ENCODE results near the gene PRPF19.

PRPF19 gene

DNA sequence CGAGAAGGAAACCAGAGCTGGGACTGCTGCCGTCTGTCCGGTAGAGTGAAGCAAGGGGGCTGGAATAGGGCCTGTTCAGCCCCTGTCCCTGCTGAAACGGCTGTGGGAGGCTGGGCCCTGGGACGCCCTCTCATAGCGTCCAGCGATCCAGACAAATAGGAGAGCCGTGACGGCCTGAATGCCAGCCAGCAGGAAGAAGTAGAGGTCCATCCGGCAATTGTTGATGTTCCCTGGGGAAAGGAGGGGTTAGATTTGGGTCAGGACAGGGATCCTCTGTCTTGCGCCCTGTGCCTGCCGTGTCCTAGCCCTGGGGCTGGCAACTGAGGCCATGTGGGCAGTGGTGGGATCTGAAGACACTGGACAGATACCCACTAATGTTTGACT lies 30.8 kb upstream of the PRPF19 start:
- DNase-seq, result no peak

DNA sequence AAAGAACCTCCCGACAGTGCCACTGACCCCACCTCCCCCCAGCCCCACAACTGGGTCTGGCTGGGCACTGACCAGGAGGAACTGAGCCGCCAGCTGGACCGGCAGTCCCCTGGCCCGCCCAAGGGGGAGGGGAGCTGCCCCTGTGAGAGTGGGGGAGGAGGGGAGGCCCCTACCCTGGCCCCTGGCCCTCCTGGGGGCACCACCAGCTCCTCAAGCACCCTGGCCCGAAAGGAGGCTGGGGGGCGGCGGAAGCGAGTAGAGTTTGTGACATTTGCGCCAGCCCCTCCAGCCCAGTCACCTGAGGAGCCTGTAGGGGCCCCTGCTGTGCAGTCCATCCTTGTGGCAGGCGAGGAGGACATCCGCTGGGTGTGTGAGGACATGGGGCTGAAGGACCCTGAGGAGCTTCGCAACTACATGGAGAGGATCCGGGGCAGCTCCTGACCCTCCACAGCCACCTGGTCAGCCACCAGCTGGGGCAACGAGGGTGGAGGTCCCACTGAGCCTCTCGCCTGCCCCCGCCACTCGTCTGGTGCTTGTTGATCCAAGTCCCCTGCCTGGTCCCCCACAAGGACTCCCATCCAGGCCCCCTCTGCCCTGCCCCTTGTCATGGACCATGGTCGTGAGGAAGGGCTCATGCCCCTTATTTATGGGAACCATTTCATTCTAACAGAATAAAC lies 30.2 kb upstream of the PRPF19 start:
- DNase-seq, result no peak

DNA sequence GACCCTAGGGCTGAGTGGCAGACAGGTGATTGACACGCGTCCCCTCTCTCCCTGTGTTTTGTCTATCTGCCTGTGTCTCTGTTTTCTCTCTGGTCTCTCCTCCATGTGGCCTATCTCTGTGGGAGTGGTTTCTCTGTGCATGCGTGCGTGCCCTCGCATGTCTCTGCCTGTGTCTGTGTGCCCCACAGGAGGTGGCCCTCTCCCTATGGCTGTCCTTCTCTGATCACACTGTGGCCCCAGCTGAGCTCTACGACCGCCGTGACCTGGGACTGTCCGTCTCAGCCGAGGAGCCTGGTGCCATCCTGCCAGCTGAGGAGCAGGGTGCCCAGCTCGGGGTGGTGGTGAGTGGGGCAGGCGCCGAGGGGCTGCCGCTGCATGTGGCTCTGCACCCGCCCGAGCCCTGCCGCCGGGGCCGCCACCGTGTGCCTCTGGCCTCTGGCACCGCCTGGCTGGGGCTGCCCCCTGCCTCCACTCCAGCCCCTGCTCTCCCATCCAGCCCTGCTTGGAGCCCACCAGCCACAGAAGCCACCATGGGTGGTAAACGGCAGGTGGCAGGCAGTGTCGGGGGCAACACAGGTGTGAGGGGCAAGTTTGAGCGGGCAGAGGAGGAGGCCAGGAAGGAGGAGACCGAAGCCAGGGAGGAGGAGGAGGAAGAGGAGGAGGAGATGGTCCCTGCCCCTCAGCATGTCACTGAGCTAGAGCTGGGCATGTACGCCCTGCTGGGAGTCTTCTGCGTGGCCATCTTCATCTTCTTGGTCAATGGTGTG lies 29.5 kb upstream of the PRPF19 start:
- DNase-seq, result no peak

DNA sequence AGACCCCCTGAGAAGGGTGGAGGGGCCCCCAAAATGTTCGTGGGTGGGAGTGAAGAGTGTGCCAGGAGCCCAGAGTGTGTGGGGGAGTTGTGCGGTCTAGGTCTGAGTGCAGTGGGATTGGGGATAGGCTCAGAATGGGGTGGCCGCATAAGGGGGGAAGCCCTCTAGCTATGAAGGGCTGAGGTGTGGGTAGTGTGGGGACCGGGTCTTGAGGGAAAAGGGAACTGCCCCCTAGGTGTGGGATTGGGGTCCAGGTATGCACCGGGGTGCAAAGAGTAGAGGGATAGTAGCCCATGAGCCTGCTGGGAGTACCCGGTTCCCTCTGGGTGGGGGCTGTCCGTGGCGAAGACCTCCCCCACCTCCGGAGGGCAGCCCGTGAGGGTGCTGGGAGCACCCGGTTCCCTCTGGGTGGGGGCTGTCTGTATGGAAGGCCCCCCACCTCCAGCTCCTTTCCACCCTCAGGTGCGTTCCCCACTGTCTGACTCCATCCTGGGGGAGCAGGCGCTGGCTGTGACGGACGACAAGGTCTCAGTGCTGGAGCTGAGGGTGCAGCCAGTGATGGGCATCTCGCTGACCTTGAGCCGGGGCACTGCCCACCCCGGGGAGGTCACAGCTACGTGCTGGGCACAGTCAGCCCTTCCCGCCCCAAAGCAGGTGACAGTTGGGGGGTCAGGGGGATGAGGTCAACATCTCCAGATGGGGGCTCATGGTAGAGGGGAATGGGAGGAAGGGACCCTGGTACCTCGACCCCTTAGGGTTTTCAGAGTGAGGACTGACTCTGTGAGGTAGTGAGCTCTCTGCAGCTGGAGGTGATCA lies 28.6 kb upstream of the PRPF19 start:
- no peak for DNase-seq

DNA sequence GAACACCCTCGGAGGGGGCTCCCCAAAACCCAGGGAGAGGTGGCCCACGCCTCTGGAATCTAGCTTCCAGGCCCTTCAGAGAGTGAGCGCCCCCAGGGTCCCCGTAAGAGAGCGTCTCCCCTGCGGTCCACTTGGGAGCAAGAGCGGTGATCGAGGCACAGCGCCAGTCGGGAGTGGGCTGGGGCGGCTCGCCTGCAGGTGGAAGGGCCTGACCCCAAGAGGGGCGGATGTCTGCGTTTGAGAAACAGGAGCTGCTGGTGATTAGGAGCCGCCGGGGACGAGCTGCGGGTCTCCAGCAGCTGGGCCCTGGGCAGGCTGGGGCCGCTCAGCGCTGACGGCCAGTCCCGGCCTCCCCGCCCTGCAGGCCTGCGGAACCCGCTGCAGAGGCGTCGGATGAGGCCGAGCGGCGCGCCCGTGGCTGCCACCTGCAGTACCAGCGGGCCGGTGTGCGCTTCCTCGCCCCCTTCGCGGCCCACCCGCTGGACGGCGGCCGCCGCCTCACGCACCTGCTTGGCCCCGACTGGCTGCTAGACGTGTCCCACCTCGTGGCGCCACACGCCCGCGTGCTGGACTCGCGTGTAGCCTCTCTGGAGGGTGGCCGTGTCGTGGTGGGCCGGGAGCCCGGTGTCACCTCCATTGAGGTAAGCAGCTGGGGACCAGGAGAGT lies 27.9 kb upstream of the PRPF19 start:
- DNase-seq, result no peak

DNA sequence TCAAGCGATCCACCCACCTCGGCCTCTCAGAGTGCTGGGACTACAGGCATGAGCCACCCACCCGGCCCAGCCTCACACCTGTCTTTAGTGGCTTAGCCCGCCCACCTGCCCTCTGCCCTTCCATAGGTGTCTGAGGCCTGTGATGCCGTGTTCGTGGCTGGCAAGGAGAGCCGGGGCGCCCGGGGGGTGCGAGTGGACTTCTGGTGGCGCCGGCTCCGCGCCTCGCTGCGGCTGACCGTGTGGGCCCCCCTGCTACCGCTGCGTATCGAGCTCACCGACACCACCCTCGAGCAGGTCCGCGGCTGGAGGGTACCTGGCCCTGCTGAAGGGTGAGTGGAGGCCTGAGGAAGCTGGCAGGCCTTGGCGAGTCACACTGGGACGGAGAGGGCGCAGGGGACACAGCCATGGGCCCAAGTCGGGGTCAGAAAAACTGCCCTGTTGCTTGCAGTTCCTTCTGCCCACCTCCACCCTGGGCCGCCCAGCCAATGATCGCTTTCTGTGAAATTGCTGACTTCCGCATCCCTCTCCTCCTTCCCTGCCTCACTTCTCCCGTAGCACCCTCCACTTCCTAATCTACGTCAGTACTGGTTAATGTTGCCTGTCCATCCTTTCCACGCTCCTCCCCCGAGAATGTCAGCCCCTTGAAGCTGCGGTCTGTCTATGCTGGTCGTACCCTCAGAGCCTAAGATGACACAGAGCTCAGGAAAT lies 27.2 kb upstream of the PRPF19 start:
- DNase-seq, result no peak

DNA sequence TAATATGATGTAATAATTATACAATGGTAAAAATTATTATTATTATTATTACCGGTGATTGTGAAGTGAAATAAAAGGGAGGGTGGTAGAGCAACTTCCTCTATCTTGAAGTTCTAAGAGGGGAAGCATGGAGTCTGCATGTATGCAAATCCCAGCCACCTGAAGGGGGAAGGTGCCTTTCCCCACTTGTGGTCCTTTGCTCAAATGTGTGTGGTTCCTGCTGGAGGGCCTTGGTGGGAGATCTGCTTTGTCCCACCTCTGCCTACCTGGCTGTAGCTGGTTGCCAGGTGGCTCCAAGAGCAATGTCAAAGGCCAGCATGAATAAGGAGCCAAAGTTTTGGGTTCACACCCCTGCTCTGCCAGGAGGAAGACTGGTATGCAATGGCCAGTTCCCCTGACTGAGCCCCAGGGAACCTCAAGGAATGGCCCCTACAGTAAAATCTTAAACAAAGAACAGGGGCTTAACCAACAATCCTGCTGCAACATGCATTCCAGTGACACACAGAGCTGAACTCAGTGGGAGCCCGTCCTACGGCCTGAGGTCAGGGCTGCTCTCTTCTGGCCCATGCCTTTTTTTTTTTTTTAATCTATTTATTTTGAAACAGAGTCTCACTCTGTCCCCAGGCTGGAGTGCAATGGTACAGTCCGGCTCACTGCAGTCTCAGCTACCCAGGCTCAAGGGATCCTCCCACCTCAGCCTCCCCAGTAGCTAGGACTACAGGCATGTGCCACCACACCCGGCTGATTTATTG lies 26.4 kb upstream of the PRPF19 start:
- no peak for DNase-seq

DNA sequence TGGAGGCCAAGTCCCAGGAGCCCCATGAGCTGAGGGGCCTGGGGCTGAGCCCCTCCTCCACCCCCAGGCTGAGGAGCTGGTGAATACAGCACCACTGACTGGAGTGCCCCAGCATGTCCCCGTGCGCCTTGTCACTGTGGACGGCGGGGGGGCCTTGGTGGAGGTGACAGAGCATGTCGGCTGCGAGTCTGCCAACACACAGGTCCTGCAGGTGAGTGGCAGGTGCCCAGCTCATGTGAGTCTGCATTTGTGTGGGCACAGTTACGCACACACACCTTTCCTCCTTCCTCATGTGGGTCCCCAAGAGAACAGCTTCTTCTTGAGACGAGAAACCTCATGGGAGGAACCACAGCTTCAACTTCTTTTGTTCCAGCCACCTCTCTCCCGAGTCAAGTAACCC lies 25.5 kb upstream of the PRPF19 start:
- DNase-seq, result no peak

DNA sequence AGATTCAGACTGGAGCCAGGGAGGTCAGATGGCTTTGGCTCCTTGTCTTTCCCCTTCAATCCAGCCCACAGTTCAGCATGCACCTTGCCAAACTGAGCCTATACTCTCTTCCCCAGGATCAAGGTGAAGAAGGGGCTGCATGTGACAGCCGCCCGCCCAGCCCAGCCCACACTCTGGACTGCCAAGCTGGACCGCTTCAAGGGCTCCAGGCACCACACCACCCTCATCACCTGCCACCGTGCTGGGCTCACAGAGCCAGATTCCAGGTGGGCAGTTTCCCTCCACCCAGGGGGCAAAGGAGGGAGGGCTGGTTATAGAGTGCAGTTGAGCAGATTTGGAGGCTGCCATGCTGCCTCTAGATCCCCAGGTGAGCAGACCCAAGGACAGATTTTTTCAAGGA lies 24.0 kb upstream of the PRPF19 start:
- no peak for DNase-seq

DNA sequence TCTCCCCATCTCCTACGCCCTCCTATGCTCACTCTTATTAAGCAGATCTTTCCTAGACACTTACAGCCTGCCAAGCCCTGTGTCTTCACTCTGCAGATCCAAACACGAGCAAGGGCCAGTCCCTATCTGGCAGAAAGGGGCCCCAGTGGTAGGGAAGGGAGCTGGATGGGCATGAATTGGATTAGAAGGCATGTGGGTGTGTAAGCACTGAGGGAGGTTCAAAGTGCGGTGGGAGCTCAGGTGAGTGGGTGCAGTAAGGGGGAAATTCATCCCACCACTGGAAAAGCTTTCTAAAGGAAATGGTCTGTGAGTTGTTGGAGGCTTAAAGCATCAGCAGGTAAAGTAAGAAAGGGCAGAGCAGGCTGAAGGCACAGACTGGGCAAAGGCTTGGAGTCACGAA lies 23.4 kb upstream of the PRPF19 start:
- no peak for DNase-seq

DNA sequence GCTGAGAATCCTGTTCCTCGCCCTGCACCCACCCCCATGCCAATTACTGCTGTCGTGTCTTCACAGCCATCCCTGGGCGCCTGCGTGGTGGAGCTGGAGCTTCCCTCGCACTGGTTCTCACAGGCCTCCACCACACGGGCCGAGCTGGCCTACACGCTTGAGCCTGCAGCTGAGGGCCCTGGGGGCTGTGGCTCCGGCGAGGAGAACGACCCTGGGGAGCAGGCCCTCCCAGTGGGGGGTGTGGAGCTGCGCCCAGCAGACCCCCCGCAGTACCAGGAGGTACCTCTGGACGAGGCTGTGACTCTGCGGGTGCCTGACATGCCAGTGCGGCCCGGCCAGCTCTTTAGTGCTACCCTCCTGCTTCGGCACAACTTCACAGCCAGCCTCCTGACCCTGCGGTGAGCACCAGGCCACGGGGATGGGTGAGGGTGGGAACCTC lies 22.2 kb upstream of the PRPF19 start:
- DNase-seq, result no peak

DNA sequence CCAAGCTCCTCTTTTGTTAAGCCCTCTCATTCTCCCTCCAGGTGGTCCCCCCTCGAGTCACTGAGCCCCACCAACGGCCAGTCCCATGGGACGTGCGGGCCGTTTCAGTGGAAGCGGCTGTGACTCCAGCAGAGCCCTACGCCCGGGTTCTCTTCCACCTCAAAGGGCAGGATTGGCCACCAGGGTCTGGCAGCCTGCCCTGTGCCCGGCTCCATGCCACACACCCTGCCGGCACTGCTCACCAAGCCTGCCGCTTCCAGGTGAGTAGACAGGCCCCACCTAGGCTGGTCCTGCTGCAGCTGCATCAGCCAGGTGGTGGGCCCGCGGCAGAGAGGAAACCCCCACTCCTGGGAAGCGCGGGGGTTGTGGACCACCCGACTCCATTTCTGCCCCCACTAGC lies 21.2 kb upstream of the PRPF19 start:
- no peak for DNase-seq

DNA sequence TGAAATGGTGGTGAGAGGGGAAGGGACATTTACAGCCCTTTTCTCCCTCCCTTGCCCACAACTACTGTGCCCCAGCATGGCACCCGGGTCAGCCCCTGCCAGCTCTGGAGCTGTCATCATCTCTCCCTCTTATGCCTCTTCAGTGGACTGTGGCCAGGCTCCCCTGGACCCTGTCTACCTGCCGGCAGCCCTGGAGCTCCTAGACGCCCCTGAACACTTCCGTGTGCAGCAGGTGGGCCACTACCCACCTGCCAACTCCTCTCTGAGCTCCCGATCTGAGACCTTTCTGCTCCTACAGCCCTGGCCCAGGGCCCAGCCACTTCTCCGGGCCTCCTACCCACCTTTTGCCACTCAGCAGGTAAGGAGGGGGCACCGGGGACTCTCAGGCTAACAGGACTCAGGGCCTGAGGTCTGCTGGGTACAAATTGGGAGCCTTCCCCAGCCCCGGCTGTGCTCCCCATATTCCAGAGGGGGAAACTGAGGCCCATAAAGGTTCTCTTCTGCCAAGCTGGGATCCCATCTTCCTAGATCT lies 20.7 kb upstream of the PRPF19 start:
- DNase-seq, result no peak

DNA sequence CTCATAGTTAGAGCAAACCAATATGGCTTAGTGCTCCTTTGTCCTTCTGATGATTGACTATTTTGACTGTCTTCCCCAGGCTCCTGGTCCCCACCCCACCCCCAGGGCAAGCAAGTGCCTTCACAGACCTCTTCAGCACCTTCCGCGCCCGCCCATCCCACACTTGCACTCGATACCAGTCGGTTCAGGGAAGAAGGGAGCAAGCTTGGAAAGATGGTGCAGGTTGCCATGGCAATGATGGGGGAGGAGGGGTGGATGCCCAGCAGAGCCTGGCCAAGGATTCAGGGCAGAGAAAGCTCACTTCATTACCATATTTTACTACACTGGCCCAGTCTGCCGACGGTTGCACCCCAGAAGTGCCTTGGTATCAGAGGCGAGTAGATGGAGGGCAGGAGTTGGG lies 20.1 kb upstream of the PRPF19 start:
- DNase-seq, result no peak

DNA sequence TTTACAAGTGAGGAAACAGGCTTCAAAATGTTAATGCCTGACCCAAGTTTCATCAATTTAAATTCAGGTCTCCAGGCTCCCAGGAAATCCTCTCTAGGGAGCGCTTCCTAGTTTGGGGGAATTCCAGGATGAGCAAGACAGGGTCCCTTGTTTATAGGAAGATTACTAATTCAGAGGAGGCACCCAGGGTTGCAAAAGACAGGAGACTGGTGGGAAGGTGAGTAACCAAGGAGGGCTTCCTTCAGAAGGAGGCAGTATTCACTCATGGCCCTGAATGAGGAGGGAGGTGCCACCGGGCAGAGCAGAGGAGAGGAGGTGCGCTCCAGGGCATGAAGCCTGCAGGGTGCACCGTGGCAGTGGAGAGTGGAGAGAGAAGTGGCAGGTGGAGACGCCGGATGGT lies 19.5 kb upstream of the PRPF19 start:
- DNase-seq, result no peak

DNA sequence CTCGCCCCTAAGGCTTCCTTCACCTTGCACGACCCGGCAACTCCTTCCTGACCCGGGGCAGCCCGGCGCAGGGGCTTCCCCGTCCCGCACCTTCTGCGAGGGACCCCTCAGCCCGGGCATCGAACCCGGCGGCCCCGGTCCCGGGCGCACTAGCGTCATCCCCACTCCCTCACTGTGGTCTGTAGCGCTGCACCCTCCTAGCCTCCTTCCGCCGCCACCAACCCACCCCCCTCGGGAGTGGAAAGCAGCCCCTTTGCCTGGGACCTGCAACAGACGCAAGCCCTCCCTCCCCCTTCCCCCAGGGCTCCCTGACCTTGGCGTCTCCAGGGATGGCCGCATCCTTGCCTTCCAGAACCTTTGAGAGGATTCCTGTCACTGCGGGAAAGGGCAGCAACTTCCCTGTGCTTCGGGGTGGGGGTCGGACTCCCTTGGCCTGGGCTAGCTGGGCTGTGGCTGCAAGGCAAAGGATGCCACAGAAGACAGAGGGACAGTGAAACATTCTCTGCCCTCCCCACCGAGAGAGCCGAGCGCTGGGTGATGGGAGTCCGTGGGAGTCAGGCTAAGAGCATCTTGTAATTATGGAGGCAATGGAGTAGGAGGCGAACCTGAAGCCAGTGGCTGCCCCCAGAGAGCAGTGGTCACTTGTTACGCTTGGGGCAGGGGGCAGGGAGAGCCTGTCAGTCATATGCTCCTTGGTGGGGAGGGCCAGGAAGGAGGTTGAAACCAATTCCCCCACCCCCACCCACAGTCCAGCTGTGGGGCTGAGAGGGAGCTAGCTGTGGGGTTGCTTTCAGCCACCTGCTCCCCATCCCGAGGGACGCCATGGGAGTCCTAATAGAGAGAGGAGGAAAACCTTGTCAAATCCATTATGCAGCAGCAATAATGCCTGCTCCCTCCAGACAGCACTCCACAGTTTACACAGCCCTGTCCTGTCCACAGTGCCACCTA lies 18.8 kb upstream of the PRPF19 start:
- no peak for DNase-seq

DNA sequence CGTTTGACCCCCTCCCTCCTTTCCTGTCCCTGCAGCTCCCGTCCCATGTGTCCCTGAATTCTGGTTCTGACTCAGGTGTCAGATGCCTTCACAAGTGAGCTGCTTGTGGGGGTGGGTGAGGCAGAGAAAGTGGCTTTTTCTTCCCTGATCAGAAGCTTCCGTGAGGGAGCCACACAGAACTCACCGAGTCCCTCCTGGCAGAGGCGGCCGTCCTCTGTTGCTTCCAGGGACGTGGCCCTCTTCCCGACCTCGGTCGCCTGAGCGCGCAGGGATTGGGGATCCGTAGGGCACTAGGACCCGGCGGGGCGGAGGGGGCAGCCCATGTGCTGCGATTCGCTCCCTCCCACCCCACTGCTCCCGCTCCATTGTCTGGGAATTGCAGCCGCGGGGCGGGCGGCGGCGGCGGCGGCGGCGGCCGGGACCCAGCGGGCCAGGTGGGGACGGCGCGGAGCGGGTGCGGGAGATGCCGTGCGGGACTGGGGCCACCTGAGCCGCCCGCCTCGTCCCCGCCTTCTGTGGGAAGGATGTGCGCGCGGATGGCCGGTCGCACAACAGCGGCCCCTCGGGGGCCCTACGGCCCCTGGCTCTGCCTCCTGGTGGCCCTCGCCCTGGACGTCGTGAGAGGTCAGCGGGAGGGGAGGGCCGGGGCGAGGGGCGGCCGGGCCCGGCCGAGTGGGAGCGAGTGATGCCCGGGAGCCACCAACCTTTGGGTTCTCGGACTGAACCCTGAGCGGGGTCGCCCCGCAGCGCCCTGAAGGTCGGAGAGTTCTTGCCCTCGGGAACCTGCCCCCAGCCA lies 17.9 kb upstream of the PRPF19 start, which contains the start of gene TMEM132A:
Gene TMEM132A (plus strand): TSS at position 351 of the 796 bp plus-strand sequence. CDS start 174 bp downstream, at position 525.
- DNase-seq, result no peak

DNA sequence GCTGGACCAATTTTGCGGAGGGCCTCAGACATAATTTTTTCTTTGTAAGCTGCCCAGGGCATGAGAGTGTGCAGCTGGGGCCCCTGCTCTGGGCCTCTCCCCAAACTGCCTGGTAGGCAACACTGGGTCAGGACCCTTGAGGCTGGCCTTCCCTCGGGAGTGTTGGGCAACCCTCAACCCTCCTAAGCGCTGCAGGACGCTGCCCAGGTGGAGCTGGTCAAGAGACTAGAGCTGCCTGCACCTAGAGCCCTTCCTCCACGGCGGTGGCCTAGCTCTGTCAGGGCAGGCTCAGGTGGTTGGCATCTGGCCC lies 17.4 kb upstream of the PRPF19 start:
- DNase-seq, result no peak

DNA sequence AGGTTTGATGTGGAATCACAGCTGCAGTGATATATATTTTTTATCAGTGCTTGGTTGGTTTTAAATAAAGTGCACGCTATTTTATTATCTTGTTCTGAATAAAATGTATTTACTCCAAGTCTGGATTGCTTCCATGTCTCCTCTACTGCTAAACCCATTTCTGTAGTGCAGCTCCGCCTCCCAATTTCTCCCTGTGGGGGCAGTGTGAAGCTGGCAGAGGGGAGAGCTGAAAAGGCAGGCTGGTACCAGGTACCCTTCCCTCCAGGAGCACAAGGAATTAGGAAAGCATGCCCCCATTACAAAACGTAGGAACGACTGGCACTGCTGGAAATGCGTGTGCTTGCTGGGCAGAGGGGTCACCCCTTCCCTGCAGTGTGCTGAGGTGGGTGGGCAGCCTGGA lies 16.9 kb upstream of the PRPF19 start:
- no peak for DNase-seq

DNA sequence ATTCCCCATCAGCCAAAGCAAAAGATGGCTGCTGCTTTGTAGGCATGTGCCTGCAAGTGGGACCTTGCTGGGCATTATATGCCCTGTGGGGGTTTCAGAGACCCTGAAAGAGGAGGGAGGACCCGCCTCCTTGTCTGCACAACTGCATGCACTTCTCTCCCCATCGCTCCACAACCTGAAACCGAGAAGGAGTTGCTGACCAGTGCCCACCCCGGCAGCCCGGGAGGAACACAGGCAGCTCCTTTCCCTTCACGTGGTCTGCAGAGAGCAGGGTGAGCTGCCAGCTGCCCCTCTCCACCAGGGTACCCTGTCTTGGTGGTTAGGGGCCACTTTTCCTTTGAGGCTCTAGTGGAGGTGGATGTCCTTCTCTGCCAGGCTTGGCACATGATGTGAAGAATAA lies 16.5 kb upstream of the PRPF19 start:
- DNase-seq, result no peak

All from stimulated activated naive CD4-positive, alpha-beta T cell (primary cell).